ENCODE data around the gene NAA15.

NAA15 gene

DNA sequence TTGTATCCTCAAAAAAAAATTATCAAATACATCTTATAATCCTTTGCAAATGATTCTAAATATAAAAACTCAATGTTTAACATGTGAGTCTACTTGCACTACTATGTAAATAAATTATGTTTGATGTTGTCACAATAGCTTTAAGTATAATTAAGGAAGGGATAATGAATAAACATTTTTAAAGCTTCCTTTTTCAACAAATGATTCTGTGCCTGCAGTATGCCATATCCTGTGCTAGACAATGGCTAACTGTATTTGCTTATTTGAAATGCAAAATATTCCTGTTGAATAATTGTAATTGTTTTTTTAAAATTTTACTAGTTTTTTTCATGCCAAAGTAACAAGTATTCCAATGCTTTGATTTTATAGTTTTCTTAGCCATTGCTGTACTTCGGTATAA lies 60.0 kb downstream of the NAA15 start:
- H3K4me3 ChIP-seq (ENCODE audit: low read length): no peak overlapping the region
- H3K79me2 ChIP-seq (ENCODE audit: control insufficient read depth, low read length): peaks cover 6% of the 10 kb centered on the region
- peaks cover 83% of the 10 kb centered on the region for H3K36me3 ChIP-seq (ENCODE audit: control insufficient read depth, low read length)

DNA sequence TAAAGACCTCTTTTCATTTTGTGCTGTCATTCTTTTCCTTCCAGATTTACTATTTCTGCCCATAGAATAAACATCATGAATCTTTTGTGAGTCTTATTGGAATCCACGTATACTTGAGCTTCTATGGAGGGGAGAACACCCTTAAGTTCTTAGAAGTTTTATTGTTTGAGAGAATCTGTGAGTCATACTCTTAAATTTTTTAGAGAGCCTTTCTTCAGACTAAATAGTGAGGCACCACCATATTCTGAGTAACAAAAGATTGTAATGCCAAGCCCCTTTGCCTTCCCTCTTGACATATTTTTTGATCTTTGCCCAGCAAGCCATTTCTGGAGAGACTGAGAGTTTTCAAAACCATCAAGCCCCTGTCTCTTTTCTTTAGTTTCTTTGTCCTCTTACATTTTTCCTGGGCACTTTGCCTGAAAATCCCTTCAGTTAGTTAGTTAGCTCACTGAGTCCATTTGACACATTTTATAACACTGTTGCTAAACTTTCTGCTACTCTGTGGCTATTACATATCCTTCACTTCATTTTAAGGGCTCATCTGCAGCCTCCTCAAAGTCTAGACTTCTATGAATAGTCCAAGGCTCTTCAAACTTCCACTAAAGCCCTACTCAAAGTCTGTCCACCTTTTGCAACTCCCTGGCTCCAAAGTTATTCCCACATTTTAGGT lies 66.3 kb downstream of the NAA15 start:
- no peaks in the 10 kb centered on the region for H4K20me1 ChIP-seq (ENCODE audit: control insufficient read depth, insufficient read depth, low read depth, low read length)
- H3K36me3 ChIP-seq (ENCODE audit: control insufficient read depth, low read length): peaks cover 78% of the 10 kb centered on the region

More for the DNA sequence above, 60.0 kb downstream of the NAA15 start:
- Histone ChIP-seq H3K4me1 (ENCODE audit: control insufficient read depth, low read length) (no peaks in the 10 kb centered on the region), H3K9me3 (ENCODE audit: control insufficient read depth, insufficient read depth, low read length) (no peaks in the 10 kb centered on the region), H3F3A (ENCODE audit: control insufficient read depth, insufficient read depth) (peaks cover 16% of the 10 kb centered on the region; the same call in 1 of the 2 replicates), H3K27ac (ENCODE audit: low read depth, low read length) (no peak overlapping the region), H3K4me2 (ENCODE audit: low read length) (no peak overlapping the region), H4K20me1 (ENCODE audit: control insufficient read depth, insufficient read depth, low read depth, low read length) (no peaks in the 10 kb centered on the region), H3K27me3 (ENCODE audit: control insufficient read depth, low read length) (no peaks in the 10 kb centered on the region), H3K9me2 (replicated peaks; ENCODE audit: control insufficient read depth, low read length) (no peaks in the 10 kb centered on the region)
- no peak for TF ChIP-seq EZH2phosphoT487 (IDR thresholded peaks at IDR 0.05; ENCODE audit: borderline replicate concordance, low read length)
- TF ChIP-seq, protein P1, sequence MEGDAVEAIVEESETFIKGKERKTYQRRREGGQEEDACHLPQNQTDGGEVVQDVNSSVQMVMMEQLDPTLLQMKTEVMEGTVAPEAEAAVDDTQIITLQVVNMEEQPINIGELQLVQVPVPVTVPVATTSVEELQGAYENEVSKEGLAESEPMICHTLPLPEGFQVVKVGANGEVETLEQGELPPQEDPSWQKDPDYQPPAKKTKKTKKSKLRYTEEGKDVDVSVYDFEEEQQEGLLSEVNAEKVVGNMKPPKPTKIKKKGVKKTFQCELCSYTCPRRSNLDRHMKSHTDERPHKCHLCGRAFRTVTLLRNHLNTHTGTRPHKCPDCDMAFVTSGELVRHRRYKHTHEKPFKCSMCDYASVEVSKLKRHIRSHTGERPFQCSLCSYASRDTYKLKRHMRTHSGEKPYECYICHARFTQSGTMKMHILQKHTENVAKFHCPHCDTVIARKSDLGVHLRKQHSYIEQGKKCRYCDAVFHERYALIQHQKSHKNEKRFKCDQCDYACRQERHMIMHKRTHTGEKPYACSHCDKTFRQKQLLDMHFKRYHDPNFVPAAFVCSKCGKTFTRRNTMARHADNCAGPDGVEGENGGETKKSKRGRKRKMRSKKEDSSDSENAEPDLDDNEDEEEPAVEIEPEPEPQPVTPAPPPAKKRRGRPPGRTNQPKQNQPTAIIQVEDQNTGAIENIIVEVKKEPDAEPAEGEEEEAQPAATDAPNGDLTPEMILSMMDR (IDR thresholded peaks at IDR 0.05; ENCODE audit: low read depth, low read length, poor library complexity, severe bottlenecking): no peak

DNA sequence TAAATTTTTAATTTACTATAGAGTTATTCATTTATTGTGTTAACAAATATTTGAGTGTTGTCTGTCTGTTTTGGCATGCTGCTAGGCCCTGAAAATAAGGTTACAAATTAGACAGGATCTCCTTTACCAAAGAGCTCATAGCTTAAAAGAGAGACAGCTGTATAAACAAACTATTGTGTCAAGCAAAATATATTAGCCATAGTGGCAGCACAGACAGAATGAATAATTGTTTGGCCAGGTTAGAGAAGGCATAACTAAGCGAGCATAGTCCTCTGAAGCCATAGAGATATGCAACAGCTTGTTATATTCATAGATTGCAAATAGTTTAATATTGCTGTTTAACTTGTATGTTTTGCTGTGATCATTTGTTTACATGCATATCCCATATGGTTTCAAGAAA lies 67.7 kb downstream of the NAA15 start:
- TF ChIP-seq, protein P1 (IDR thresholded peaks at IDR 0.05; ENCODE audit: low read depth, low read length, poor library complexity, severe bottlenecking): no peak
- TF ChIP-seq EZH2phosphoT487 (IDR thresholded peaks at IDR 0.05; ENCODE audit: borderline replicate concordance, low read length): no peak
- Histone ChIP-seq H3K9me3 (ENCODE audit: control insufficient read depth, insufficient read depth, low read length) (no peaks in the 10 kb centered on the region), H3K9me2 (replicated peaks; ENCODE audit: control insufficient read depth, low read length) (no peaks in the 10 kb centered on the region), H3F3A (ENCODE audit: control insufficient read depth, insufficient read depth) (no peaks in the 10 kb centered on the region), H3K4me3 (ENCODE audit: low read length) (no peak overlapping the region), H3K27me3 (ENCODE audit: control insufficient read depth, low read length) (no peaks in the 10 kb centered on the region), H3K4me2 (ENCODE audit: low read length) (no peak overlapping the region), H3K4me1 (ENCODE audit: control insufficient read depth, low read length) (no peaks in the 10 kb centered on the region), H3K27ac (ENCODE audit: low read depth, low read length) (no peak overlapping the region), H4K20me1 (ENCODE audit: control insufficient read depth, insufficient read depth, low read depth, low read length) (no peaks in the 10 kb centered on the region), H3K79me2 (ENCODE audit: control insufficient read depth, low read length) (peaks cover 5% of the 10 kb centered on the region), H3K36me3 (ENCODE audit: control insufficient read depth, low read length) (peaks cover 82% of the 10 kb centered on the region)

More for the DNA sequence above, 66.3 kb downstream of the NAA15 start:
- peaks cover 3% of the 10 kb centered on the region; the same call in 1 of the 2 replicates for H3F3A ChIP-seq (ENCODE audit: control insufficient read depth, insufficient read depth)
- no peaks in the 10 kb centered on the region for H3K4me1 ChIP-seq (ENCODE audit: control insufficient read depth, low read length)
- no peaks in the 10 kb centered on the region for H3K9me3 ChIP-seq (ENCODE audit: control insufficient read depth, insufficient read depth, low read length)
- H3K4me3 ChIP-seq (ENCODE audit: low read length): no peak overlapping the region
- no peak overlapping the region for H3K4me2 ChIP-seq (ENCODE audit: low read length)
- no peak overlapping the region for H3K27ac ChIP-seq (ENCODE audit: low read depth, low read length)
- peaks cover 10% of the 10 kb centered on the region for H3K79me2 ChIP-seq (ENCODE audit: control insufficient read depth, low read length)
- H3K9me2 ChIP-seq (replicated peaks; ENCODE audit: control insufficient read depth, low read length): no peaks in the 10 kb centered on the region
- no peak for TF ChIP-seq EZH2phosphoT487 (IDR thresholded peaks at IDR 0.05; ENCODE audit: borderline replicate concordance, low read length)
- TF ChIP-seq, protein P1 (IDR thresholded peaks at IDR 0.05; ENCODE audit: low read depth, low read length, poor library complexity, severe bottlenecking): no peak
- H3K27me3 ChIP-seq (ENCODE audit: control insufficient read depth, low read length): no peaks in the 10 kb centered on the region
